Embryonic facial prominence (tissue), 1 donor: ENCODE data around the gene RASA3.
"Not testable (repeated sequence)": the region's sequence is repeated elsewhere in the genome, so short reads cannot be mapped to it uniquely, and the experiment has no call there.

ENCODE experiments used
- DNase-seq: peaks from one replicate; pipeline ENCODE4 v3.0.0-alpha.2; 2016; ENCODE audit errors: extremely low spot score

The RASA3 gene

DNA sequence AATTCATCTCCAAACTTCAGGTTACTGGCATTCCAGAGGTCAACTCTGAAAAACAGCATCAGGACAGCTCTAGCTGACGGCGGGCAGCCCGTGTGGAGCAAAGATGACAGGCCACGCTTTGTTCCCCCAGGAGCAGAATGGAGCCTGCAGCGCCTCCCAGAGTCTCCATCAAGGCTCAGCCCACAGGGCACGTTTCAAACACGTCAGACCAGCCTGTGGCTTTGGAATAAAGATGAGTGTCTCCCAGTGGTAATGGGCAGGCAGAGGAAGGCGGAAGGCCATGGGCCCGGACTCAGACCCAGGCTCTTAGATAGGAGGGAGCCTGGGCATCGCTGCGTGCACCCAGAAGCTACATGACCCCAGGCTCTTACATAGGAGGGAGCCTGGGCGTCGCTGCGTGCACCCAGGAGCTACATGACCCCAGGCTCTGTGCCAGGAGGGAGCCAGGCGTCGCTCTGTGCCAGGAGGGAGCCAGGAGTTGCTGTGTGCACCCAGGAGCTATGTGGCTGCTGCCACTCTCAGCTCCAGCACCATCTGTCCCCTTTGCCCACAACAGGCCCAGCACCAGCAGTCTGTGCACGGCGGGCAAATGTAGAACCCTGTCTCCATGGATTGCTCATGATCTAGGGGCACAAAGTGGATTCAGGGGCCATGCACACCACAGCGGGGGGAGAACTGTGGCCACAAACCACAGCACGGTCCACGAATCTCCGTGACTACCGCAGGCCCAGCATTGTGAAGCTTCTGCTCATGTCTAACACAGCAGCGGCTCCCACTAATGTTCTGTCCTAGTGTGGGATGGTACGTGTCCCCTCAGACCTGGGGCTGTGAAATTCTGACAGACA is 110.7 kb downstream of the RASA3 start:
- DNase-seq, result no peak

DNA sequence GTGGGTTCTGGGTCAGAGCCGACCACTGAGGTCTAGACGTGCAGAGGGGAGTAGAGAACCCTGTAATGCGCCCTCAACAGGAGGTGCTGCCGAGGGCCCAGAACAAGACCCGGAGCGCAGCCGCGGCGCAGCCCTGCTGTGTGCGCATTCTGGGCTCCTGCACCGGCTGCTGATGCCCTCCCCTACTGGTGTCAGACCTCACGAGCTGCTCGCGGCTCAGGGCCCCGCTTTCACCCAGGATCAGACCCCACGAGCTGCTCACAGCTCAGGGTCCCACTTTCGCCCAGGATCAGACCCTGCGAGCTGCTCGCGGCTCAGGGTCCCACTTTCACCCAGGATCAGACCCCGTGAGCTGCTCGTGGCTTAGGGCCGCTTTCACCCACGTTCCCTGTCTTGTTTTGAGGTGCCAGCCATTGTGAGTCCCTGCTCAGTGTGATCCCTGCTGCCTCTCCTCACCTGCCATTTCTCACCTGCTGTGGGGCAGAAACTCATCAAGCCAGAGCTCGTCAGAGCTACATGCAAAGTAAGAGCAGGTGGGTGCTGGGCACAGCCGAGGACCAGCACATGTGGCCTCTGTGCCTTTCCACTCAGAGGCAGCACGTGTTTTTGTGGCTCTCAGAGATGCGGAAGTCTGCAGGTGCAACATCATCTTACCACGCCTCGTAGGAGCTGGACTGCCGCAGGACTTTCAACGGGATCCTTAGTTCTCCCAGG is 111.5 kb downstream of the RASA3 start:
- DNase-seq, result no peak

- DNase-seq, result not testable (repeated sequence)
Measured at GRCh38 chr13:114020134-114020533, 112.3 kb downstream of the RASA3 start.

- DNase-seq, result no peak
Measured at GRCh38 chr13:114019367-114019766, 113.1 kb downstream of the RASA3 start.

DNA sequence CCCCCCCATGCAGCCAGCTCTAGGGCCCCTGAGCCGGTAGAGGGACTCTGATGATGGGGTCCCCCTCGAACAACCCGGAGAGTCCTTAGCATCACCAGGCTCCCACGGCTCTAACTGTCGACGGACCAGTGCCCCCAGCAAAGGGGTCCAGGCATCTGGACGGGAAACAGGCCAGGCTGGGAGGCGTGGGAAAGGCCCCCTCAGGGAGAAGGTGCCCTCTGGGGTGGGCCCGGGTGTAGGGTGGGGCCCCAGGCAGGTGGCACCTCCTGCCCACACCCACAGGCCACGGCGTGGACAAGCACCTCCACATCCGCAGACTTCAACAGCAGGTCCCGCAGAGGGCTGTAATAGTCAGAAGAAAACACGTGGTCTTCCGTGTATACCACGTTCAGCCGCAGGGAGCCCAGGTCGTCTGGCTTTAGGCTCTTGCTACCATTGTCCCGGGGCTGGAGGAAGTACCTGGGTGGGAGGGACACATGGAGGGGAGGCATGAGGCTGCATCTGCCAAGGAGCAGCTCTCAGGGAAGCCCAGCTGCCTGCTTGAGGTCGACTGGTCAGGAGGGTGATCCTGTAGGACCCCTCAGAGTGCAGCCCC is 113.9 kb downstream of the RASA3 start:
- DNase-seq, result no peak

DNA sequence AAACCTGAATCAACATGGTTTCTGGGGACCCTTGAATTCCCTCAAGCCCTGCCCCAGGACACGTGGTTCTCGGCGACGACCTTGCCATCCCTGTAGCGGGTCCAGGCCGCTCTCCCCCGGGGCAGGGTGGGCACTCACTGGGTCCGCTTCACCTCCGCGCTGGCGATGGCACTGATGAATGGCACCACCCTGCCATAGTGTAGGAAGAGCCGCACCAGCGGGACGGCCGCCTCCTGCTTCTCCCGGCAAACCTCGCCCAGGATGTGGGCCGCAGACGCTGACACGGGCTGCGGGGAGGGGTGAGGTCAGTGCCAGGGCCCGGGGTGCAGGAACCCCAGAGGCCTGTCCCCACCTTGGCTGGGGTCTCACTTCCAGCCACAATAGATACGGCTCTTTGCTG is 114.5 kb downstream of the RASA3 start:
- DNase-seq, result no peak

GRCh38 chr13:114017028-114017630 is 115.3 kb downstream of the RASA3 start:
- no peak for DNase-seq

GRCh38 chr13:114016321-114017027 is 115.9 kb downstream of the RASA3 start:
- DNase-seq, result no peak

GRCh38 chr13:114015969-114016295 is 116.5 kb downstream of the RASA3 start:
- no peak for DNase-seq

- DNase-seq, result no peak
Measured at GRCh38 chr13:114015111-114015968, 117.1 kb downstream of the RASA3 start.

GRCh38 chr13:114013952-114014629 is 118.3 kb downstream of the RASA3 start:
- no peak for DNase-seq

GRCh38 chr13:114013336-114013735 is 119.1 kb downstream of the RASA3 start:
- no peak for DNase-seq

GRCh38 chr13:114012921-114013320 is 119.5 kb downstream of the RASA3 start:
- no peak for DNase-seq

DNA sequence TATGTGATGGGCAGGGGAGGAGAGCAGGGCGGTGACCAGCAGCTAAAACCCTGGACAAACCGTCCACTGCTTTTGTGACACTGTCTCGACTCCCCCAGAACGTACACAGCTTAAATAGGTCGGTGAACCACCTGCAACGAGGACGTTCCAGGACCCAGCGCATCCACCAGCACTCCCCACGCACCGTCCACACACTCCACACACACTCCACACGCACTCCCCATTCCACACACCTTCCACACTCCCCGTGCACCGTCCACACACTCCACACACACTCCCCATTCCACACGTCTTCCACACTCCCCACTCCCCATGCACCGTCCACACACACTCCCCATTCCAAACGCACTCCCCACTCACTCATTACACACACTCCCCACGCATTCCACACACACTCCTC is 120.3 kb downstream of the RASA3 start:
- no peak for DNase-seq

GRCh38 chr13:114011226-114011625 is 121.2 kb downstream of the RASA3 start:
- DNase-seq, result no peak

DNA sequence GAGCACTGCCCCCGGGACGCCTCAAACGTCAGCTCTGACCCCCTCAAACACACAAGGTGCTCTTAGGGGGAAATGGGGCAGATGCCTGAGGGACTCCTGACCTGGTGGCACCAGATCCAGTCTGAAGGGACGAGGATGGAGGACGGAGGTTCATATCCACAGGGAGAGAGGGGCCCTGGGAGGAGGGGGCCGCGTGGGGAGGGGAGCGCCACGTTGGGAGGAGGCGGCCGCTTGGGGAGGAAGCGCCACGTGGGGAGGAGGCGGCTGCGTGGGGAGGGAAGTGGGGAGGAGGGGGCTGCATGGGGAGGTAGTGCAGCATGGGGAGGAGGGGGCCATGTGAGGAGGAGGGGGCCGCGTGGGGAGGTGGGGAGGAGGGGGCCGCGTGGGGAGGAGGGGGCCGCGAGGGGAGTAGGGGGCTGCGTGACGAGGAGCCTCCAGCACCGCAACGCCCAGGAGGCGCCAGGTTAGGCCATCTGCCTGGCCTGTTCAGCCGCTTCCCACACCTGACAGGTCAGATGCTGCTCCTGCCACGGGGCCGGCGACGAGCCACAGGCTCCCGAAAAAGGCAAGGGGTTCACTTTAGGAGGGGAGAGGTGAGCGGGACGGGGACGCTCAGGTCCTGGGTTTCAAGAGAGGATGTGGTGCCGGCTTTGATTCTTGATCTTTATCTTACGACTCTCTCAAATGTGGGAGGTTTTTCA is 121.9 kb downstream of the RASA3 start:
- no peak for DNase-seq

- DNase-seq, result no peak
Measured at GRCh38 chr13:114009590-114010400, 122.6 kb downstream of the RASA3 start.

DNA sequence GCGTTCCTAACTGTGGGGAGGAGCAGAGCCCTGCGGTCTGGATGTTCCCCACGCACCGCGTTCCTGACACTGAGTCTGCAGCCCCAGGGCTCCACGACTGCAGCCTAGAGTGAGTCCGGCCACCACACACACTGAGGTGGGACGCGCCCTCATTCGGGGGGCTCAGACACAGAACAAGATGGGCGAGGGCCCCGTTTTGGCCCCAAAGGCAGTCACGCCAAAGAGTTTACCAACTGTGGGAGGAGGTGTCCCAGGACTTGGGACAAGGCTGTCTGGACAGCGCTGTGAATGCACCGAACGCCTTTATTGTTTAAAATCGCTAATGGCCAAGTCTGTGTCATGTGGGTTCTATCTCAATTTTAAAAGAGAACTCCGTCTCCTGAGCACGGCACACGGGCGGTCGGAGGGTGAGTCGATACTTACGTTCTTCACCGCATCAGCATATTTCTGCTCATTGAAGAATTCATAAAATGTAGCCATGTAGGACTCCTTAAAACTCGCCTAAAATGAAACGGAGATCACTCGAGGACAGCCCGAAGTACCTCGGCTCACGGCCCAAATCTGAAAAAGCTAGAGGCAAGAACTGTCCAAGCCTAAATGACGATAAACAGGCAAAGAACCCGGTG is 123.3 kb downstream of the RASA3 start:
- DNase-seq, result no peak
